ACHN (cell line): Measurements from ENCODE around the gene OPTC.

ENCODE experiments used
- DNase-seq: peaks from one replicate; pipeline ENCODE4 v3.0.0-alpha.2; 2015
- in situ Hi-C: cut with HindIII; loops from 2 replicates; pipeline ENCODE4 v1.10.0; 2017; ENCODE audit warnings: low sequenced_read_pairs, low pct_ligation_motif_present, low pct_unique_long_range_greater_than_20kb

OPTC gene

DNA sequence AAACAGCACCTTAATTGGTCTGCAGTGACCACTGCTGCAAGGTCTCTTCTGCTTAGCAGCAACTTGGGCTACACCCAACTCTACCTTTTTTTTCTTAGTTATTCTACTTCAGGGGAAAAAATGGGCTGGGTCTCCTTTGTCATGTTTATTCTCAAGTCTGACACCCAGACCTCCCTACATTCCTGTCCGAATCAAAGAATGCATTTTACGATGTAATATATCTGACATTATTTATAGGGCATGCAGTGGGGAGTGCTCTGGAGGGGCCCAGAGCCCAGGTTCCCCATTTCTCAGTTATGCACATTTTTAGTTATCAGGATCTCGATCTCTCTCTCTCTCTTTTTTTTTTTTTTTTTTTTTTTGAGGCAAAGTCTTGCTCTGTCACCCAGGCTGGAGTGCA, 50.5 kb downstream of the OPTC start:
- in situ Hi-C loops = no loop called here
- DNase-seq = no peak

DNA sequence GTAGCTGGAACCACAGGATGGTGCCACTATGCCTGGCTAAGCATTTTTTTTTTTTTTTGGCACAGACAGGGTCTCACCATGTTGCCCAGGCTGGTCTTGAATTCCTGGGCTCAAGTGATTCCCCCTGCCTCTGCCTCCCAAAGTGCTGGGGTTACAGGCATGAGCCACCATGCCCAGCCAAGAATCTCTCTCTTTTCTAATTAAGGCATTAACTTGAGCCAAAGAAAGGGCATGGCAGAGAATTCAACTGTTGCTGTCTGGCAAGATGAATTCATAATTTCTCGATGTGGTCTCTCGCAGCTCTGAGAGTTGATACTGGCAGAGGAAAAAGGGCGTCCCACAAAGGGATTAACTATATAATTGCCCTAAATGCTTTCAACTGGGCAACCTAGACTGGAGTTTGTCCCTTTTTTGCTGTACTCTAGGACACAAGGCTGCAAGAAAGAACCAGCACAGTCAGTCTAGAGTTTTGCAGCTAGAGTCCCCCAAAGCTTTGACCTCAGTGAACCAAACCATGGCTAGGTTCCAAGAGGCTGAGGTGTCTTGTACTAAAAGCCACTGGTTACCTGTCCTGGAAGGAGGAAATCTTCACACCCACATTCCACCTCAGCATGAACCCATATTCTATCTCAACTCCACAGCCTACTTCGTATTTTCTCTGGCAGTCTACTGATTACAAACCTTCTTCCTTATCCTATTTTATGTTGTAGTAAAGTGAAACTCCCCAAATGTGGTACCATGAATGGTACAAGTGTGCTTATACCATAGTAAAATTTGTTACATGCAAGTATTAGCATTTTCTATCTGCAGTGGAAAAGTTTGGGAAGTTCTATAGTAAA, 51.2 kb downstream of the OPTC start:
- DNase-seq = no peak
- in situ Hi-C loops = no loop called here

DNA sequence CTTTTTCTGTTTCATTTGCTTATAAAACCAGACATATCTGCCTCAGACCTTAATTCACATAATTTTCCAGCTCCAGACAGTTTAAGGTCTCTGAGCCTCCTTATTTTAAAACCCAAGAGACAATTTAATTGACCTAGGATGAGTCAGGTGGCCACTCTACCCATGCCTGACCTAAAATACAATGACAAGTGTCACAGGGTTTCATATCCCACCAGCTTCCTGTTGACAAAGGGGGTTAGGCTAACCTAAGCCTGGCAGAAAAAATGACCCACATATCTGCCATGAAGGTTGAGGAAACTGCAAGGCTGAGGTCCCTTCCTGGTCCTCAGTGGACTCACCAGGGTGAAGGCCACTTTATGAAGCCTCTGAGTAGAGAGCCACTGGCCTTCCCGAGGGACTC, 52.3 kb downstream of the OPTC start:
- DNase-seq = no peak

DNA sequence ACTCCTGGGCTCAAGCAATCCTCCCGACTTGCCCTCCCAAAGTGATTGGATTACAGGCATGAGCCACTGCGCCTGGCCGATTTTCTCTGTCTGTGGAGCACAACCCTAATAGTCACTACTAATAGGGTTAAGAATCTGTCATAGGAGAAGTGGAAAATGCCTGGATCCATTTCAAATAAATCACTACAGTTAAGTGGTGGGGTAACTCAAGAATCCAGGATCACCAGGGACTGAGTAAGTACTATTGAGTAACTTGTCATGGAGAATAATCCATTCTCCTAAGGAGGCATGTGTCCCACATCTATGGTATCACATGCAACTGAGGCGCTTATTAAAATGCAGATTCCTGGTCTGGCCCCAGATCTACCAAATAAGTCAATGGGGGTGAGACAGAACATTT, 53.2 kb downstream of the OPTC start:
- in situ Hi-C loops = no loop called here
- DNase-seq = no peak

More for the DNA sequence above, 52.3 kb downstream of the OPTC start:
- in situ Hi-C loops = no loop called here

DNA sequence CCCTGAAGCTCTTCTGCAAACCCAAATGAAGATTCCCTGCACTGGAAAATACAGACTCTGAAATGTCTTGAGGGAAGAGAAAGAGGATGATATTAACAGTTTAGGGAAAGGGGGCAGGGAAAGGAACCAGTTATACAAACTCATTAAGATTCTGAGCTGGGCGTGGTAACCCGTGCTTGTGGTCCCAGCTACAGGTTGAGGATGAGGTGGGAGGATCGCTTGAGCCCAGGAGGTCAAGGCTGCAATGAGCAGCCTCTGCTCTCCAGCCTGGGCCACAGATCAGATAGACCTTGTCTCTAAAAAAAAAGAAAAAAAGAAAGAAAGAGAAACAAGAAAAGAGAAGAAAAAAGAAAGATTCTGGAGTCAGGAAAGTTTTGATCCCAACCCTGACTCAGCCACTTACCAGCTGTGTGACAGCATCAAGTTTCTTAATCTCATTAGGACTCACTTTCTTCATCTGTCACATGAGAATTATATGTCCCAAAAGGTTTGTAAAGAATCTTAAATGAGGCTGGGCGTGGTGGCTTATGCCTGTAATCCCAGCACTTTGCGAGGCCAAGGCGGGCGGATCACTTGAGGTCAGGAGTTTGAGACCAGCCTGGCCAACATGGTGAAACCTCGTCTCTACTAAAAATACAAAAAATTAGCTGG, 53.9 kb downstream of the OPTC start:
- in situ Hi-C loops = no loop called here
- DNase-seq = no peak

DNA sequence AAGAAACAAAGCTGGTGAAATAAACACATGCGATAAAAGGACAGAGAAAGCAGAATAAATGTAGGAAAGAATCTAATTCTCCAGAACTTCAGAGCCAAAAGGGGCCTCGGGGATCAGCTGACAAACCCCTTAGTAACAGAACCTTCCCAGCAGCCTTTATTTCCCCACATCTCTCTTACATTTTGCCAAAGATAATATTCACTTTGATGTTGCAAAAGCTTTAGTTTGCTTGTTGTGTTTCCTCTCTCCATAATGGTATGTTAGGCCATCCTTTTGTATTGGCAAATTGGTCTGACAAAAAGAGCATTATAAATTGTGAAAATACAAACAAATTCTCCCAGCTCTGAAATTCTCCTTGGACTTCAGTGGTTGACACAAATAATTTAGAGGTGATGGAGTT, 54.9 kb downstream of the OPTC start:
- no peak for DNase-seq
- in situ Hi-C loops = no loop called here

DNA sequence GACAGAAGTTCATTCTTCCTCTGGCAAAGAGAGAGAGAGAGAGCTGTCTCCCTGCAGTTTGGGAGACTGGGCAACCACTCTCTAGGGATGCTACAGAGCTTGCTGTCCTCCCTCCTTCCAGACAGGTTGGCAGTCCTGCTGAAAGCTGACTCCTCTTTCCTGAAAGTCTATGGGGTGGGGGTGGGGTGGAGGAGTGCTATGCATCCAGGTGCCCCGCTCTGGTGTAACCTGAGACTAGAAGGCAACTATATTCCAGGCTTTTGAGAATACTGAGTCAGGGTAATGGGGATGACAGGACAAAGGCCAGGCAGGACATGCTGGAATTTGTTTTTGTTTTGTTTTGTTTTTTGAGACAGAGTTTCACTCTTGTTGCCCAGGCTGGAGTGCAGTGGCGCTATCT, 55.4 kb downstream of the OPTC start:
- DNase-seq = no peak
- in situ Hi-C loops = no loop called here

DNA sequence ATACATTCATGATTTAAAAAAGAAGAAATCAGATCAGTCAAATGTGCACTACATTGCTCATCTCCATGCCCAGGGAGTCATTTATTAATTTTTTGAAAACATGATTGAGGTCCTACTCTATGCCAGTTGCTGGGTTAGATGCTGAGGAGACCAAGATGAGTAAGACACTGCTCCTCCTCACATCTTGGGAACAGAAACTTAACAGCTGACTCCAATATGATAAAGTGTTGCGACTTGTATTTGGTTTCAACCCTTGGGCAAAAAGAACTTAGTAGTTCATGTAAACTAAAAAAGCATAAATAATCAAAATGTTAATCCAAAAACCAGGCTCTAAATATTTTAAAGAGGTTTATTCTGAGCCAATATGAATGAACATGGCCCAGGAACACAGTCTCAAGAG, 56.9 kb downstream of the OPTC start:
- DNase-seq = no peak
- in situ Hi-C loops = no loop called here

DNA sequence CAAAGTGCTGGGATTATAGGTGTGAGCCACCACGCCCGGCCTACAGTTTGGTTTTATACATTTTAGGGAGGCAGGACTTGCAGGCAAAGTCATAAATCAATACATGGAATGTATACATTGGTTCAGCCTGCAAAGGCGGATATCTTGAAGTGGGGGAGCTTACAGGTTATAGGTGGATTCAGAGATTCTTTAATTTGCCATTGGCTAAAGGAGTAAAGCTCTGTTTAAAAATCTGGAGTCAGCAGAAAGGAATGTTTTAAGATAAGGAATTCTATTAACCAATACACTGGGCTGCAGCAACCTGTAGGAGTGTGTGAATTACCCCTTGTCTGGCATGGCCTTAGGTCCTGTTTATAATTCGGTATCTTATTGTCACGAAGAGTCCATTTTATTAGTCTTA, 57.6 kb downstream of the OPTC start:
- no peak for DNase-seq
- in situ Hi-C loops = no loop called here

DNA sequence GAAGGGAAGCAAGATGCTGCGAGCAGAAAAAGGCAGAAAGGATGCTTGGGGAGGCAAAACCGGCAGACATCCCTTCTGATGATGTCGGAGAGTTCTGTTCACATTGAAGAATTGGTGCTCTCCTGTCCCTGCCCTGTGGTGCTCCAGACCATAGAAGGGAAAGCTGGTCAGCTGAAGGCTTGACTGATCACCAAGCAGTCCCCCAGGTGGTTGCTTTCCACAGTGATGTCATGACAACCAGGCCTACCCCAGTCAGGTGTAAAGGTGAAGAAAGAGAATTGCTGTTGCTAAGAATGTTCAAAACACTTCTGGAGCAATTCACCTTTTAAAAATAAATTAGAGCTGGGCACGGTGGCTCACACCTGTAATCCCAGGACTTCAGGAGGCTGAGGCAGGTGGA, 59.5 kb downstream of the OPTC start:
- no peak for DNase-seq
- in situ Hi-C loops = no loop called here

DNA sequence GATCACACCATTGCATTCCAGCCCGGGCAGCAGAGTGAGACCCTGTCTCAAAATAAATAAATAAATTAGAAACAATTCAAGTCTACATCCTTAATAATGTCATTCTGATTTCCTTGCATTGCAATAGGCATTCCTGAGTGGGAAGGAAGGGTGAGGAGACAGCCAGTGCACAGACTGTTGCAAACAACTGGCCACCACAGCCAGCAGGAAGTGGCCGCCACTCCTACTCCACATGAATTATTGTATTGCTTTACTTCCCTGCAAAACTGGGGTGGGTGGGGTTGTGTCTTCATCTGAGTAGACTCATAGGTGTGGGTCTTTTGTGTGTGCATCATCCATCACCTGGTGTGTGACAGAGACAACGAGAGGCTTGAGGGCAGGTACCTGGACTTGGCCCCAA, 60.1 kb downstream of the OPTC start:
- in situ Hi-C loops = no loop called here

DNA sequence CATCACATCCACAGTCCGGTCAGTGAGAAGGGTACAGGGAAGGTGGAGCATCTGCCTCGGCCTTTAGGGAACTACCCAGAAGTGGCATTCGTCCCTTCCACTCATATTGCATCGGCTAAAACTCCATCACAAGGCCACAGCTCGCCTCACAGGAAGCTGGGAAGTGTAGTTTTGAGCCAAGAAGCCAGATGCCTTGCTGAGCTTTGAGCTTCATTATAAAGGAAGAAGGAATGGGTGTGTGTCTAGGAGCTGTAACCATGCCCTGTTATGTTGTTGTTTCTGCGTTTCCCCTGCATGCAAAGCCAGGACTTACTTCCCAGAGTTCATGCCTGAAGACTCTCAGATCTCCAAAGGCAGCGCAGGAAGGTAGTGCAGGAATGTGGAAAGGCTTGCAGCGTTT, 61.1 kb downstream of the OPTC start:
- in situ Hi-C loops = no loop called here
- no peak for DNase-seq

More for the DNA sequence above, 60.1 kb downstream of the OPTC start:
- DNase-seq = no peak

DNA sequence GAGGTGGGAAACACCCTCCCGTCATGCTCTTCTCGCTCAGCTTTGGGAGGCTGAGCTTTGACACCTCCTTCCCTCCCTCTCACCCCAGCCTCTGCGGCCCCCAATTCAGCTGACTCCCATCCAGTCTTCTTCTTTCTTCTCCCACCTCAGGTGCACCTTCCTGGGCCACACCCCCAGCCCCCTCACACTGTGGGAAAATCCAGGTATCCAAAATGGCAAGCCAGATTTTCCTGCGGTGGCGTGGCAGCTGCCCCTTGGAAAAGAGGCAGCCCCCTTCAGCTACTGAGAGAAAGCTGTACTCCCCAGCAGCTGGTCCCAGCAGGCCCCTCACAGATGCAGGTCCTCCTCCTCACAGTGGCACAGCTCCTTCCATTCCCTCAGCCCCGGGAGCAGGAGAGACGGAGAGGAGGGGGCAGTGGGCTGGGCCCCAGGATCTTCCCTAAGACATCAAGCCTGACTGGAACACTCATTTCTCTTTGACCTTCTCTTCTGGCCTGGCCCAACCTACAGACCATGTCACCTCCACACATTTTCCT, 61.6 kb downstream of the OPTC start:
- in situ Hi-C loops = no loop called here
- DNase-seq = no peak

DNA sequence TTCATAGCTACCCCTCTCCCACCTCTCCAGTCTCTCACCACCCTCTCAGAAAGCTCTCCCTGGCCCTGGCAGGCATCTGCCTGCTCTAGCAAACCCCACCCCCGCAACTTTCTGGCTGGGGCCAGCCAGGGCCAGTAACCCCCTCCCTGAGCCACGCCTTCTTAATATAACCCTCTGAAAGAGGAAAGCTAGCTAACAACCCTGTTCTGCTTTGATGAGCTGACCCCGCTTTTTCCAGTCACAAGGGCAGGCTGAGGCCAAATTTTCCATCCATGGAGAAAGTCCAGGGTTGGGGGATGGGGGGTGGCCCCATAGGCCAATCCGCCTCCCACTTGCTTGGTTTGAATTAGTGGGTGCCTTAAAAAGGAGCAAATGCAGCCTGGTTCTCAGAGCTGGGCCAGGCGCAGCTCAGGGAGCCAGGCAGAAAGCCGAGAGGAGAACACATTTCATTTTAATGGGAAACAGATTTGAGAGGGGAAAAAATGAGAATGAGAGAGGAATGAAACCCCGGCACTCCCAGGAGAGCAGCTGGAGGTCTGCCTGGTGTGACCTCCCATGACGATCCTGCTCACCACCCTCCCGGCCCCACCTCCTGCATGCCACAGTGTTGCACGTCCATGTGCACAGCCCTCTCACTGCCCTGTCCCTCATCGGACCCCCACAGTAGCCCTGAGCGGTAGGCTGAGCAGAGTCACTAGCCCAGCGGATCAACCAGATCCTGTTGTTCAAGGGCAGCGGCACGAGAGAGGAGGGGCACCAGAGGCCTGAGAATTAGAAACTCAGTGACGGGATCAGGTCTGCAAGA, 62.3 kb downstream of the OPTC start:
- peak; percentile 44 for DNase-seq
- in situ Hi-C loops = no loop called here

DNA sequence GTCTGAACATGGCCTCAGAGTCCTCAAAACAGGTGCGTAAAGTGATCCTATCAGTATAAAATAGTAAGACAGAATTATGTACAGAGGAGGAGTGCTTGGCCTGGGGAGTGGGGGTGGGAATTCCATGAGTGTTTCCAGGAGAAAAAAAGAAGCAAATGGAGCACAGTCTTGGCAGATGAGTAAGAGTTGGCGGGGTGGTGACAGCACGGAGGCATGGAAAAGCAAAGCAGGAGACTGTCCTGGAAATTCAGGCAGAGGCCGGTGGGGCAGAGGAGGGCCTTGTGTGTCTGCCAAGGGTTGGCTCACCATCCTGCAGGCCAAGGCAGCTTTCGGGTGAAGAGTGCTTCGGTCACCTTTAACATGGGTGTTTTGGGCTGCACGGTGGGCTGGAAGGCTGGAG, 63.4 kb downstream of the OPTC start:
- peak; percentile 59 for DNase-seq

DNA sequence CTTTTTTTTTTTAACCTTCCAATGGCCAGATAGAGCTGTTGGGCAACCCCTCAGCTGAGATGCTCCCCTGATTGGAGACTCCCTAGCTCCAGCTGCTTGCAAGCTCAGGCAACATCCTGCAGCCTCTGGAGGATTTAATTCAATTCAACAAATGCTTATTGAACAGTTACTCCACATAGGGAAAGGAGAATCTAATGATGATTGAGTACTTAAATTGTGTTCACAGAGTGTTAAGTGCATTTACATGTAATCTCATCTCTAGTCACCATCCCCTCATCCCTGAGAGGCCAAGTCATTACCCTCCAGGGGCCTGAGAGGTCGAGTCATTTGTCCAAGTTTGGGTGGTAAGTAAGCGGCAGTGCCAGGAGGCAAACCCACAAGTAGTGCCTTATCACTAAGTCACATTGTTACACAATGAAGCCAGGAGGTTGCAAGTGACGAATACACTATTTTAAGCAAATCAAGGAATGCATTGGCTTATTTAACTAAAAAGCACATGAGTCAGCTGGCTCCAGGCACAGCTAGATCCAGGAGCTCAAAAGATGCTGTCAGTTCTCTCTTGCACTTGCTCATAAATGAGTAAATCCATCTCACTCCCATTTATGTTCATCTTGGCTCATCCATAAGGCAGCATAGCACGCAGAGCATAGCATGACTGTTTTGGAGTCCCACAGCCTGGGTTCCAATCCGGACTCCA, 64.3 kb downstream of the OPTC start:
- peak; percentile 70 for DNase-seq
- in situ Hi-C loops = no loop called here

More for the DNA sequence above, 63.4 kb downstream of the OPTC start:
- in situ Hi-C loops = no loop called here
